T-helper 9 cell (primary cell): ENCODE results near the gene OR56B4.

ENCODE experiments used
- DNase-seq: peaks from one replicate; pipeline ENCODE4 v3.0.0-alpha.2; 2020

OR56B4 gene

DNA sequence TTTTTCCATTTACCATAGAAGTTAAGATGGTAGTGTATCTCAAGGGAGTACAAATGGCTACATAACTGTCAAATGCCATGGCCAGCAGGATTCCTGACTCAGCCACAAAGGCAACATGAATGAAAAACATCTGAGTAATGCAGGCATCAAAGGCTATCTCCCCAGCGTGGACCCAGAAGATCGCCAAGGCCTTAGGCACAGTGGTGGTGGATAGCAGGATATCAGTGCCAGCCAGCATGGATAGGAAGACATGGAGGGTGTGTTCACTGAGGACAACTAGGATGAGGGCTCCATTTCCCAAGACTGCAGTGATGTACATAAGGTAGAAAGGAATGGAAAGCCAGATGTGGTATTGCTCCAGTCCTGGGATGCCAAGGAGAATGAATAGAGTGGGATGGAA is 44.6 kb downstream of the OR56B4 start:
- DNase-seq, result no peak

DNA sequence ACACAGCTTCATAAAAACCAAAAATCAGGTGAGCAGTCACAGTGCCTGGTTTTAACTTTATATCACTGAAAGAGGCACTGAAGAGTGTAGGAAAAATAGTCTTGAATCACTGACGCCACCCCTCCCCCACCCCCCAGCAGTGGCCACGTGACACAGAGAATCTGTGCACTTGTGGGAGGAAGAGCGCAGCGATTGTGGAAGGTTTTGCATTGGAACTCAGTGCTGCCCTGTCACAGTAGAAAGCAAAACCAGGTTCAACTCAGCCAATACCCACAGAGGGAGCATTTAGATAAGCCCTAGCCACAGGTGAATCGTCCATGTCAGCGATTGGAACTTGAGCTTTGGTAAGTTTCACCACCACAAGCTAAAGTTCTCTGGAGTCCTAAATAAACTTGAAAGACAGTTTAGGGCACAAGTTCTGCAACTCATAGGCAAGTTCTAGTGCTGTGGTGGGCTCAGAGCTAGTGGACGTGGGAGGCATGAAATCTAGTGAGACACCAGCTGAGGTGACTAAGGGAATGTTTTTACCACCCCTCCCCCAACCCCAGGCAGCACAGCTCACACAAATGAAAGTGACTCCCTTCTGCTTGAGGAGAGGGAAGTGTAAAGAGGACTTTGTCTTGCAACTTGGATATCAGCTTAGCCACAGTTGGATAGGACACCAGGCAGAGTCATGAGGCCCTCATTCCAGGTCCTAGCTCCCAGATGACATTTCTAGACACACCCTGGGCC is 49.3 kb downstream of the OR56B4 start:
- no peak for DNase-seq
